AG04450 (cell line): ENCODE results near the gene OR5H2. TPM values are rescaled to one million over a fixed set of nuclear protein-coding genes. Genes with fewer than 3 reads are reported as not detected.

ENCODE experiments used
- CTCF ChIA-PET: fragments of 300-600, 350-600 bp; formaldehyde crosslinking; extraction: SDS; loops from one replicate; lab custom pipeline; 2022; ENCODE audit warnings: antibody characterized with exemption, inconsistent platforms; lab: Charles Lee
- POLR2A ChIA-PET: fragments of 350-600 bp; formaldehyde crosslinking; extraction: SDS; loops from one replicate; lab custom pipeline; 2021; ENCODE audit warnings: antibody characterized with exemption, inconsistent platforms; lab: Yijun Ruan, JAX
- DNase-seq: peaks from one replicate; pipeline ENCODE4 v3.0.0-alpha.2; 2011; ENCODE audit warnings: low read depth, low spot score
- H3K27ac ChIP-seq: one replicate; pipeline ENCODE4 v1.5.1; 2012; ENCODE audit warnings: low read depth, low read length, control low read depth
- H3K27me3 ChIP-seq: one replicate; pipeline ENCODE4 v1.6.0; 2012; ENCODE audit warnings: low read length; ENCODE audit not compliant: control insufficient read depth, insufficient read depth
- H3K4me3 ChIP-seq: 2 replicates; pipeline ENCODE4 v1.5.1; 2011; ENCODE audit warnings: mild to moderate bottlenecking, low read depth, low read length, control low read depth
- H3K9me3 ChIP-seq: 2 replicates; pipeline ENCODE4 v1.5.1; 2012; ENCODE audit warnings: low read length; ENCODE audit not compliant: control insufficient read depth, insufficient read depth
- polyA plus RNA-seq: library from polyadenylated mRNA; depleted of rRNA; stranded (reverse); fragments of >200 nt; gene quantifications from 2 replicates; pipeline ENCODE4 v1.2.3, GENCODE V29; 2011
- TF ChIP-seq, protein P1 (sequence below): IDR thresholded peaks from 2 replicates; pipeline ENCODE4 v1.5.1; 2011; ENCODE audit warnings: low read depth, low read length, control low read depth, inconsistent platforms

The OR5H2 gene
- polyA plus RNA-seq, 1 experiment, result not detected

DNA sequence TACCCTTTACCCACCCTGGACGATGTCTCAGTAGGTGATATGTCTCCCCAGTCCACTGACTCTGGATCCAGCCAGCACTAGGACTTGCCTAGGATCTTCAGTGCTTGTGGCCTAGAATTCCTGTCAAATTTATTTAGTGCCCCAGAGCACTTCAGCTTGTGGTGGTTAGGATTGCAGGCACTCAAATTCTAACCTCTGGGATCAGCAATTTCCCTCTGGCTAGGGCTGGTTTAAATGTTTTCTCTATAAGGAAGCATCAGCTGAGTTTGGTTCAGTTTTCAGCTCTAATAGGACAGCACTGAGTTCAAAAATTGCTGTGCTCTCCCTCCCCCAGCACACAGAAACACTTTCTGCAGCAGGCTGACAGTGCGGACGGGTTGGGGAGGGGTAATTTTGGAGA, 10.2 kb upstream of the OR5H2 start:
- ChIA-PET POLR2A (no interaction called here), CTCF (no interaction called here)
- no peak for DNase-seq

GRCh38 chr3:98274914-98275313, 7.4 kb upstream of the OR5H2 start:
- no peaks in the 10 kb centered on the region for H3K9me3 ChIP-seq

More for the DNA sequence above, 10.2 kb upstream of the OR5H2 start:
- Histone ChIP-seq H3K27me3 (no peaks in the 10 kb centered on the region), H3K4me3 (no peak overlapping the region), H3K27ac (no peak overlapping the region), H3K9me3 (no peaks in the 10 kb centered on the region)
- TF ChIP-seq, protein P1, sequence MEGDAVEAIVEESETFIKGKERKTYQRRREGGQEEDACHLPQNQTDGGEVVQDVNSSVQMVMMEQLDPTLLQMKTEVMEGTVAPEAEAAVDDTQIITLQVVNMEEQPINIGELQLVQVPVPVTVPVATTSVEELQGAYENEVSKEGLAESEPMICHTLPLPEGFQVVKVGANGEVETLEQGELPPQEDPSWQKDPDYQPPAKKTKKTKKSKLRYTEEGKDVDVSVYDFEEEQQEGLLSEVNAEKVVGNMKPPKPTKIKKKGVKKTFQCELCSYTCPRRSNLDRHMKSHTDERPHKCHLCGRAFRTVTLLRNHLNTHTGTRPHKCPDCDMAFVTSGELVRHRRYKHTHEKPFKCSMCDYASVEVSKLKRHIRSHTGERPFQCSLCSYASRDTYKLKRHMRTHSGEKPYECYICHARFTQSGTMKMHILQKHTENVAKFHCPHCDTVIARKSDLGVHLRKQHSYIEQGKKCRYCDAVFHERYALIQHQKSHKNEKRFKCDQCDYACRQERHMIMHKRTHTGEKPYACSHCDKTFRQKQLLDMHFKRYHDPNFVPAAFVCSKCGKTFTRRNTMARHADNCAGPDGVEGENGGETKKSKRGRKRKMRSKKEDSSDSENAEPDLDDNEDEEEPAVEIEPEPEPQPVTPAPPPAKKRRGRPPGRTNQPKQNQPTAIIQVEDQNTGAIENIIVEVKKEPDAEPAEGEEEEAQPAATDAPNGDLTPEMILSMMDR, result no peak

GRCh38 chr3:98290916-98291315, 8.6 kb downstream of the OR5H2 start:
- H3K27ac ChIP-seq, result no peak overlapping the region
- POLR2A ChIA-PET, result no interaction called here
- CTCF ChIA-PET, result no interaction called here
- H3K27me3 ChIP-seq, result no peaks in the 10 kb centered on the region
- no peak overlapping the region for H3K4me3 ChIP-seq
- DNase-seq, result no peak
- TF ChIP-seq, protein P1, result no peak
- no peaks in the 10 kb centered on the region for H3K9me3 ChIP-seq

More at GRCh38 chr3:98274914-98275313, 7.4 kb upstream of the OR5H2 start:
- H3K27ac ChIP-seq, result no peak overlapping the region
- CTCF ChIA-PET, result no interaction called here
- no peak for DNase-seq
- H3K27me3 ChIP-seq, result no peaks in the 10 kb centered on the region
- TF ChIP-seq, protein P1, result no peak
- POLR2A ChIA-PET, result no interaction called here
- no peak overlapping the region for H3K4me3 ChIP-seq

- Histone ChIP-seq H3K4me3 (no peak overlapping the region), H3K9me3 (no peaks in the 10 kb centered on the region), H3K27ac (no peak overlapping the region), H3K27me3 (no peaks in the 10 kb centered on the region)
- TF ChIP-seq, protein P1, result no peak
- DNase-seq, result no peak
- ChIA-PET POLR2A (no interaction called here), CTCF (no interaction called here)
Measured at GRCh38 chr3:98291332-98291957, 9.1 kb downstream of the OR5H2 start.

GRCh38 chr3:98322101-98322500, 39.8 kb downstream of the OR5H2 start:
- TF ChIP-seq, protein P1, result no peak
- Histone ChIP-seq H3K4me3 (no peak overlapping the region), H3K9me3 (no peaks in the 10 kb centered on the region), H3K27ac (no peak overlapping the region), H3K27me3 (no peaks in the 10 kb centered on the region)
- POLR2A ChIA-PET, result no interaction called here
- CTCF ChIA-PET, result no interaction called here
- no peak for DNase-seq
